Measurements from ENCODE around the gene MRPL42. TPM values are rescaled to one million over a fixed set of nuclear protein-coding genes. Genes with fewer than 3 reads are reported as not detected.
"Not testable (repeated sequence)": the region's sequence is repeated elsewhere in the genome, so short reads cannot be mapped to it uniquely, and the experiment has no call there.

The MRPL42 gene
- total RNA-seq, 2 donors from 2014 or later = 33.9 to 57.8 TPM

- H3K27me3 ChIP-seq = no peaks in the 10 kb centered on the region
- no peaks in the 10 kb centered on the region for H3K4me1 ChIP-seq
- no peak for TF ChIP-seq CTCF (IDR thresholded peaks at IDR 0.05)
- DNase-seq (ENCODE audit: low spot score) = no peak
- no peaks in the 10 kb centered on the region for H3K9me3 ChIP-seq
- H3K36me3 ChIP-seq = no peaks in the 10 kb centered on the region
- no peak overlapping the region for H3K27ac ChIP-seq
- no peak overlapping the region for H3K4me3 ChIP-seq
Observed at GRCh38 chr12:93550748-93551611, 83.7 kb downstream of the MRPL42 start.

GRCh38 chr12:93552427-93552826, 85.1 kb downstream of the MRPL42 start:
- Histone ChIP-seq H3K9me3 (peaks cover 0 to 3% of the 10 kb centered on the region in 2 donors), H3K27me3 (no peaks in the 10 kb centered on the region), H3K36me3 (no peaks in the 10 kb centered on the region), H3K4me3 (no peak overlapping the region), H3K27ac (no peak overlapping the region), H3K4me1 (no peaks in the 10 kb centered on the region)
- no peak for TF ChIP-seq CTCF (IDR thresholded peaks at IDR 0.05)
- DNase-seq (ENCODE audit: low spot score) = no peak

- H3K36me3 ChIP-seq; H3K27ac ChIP-seq; H3K4me1 ChIP-seq; DNase-seq (ENCODE audit: low spot score); H3K27me3 ChIP-seq; H3K4me3 ChIP-seq: not testable (repeated sequence)
- peaks cover 7 to 23% of the 10 kb centered on the region in 2 donors for H3K9me3 ChIP-seq
Observed at GRCh38 chr12:93557879-93558278, 90.6 kb downstream of the MRPL42 start.

- H3K4me1 ChIP-seq = not testable (repeated sequence)
Observed at GRCh38 chr12:93558685-93559084, 91.4 kb downstream of the MRPL42 start.

GRCh38 chr12:93563807-93564538, 96.7 kb downstream of the MRPL42 start:
- TF ChIP-seq CTCF (IDR thresholded peaks at IDR 0.05) = peak in 1 of 2 donors; percentile 32
- Histone ChIP-seq H3K4me1 (no peaks in the 10 kb centered on the region), H3K27ac (no peak overlapping the region), H3K9me3 (peaks cover 0 to 5% of the 10 kb centered on the region in 2 donors), H3K36me3 (no peaks in the 10 kb centered on the region), H3K27me3 (no peaks in the 10 kb centered on the region), H3K4me3 (no peak overlapping the region)
- DNase-seq (ENCODE audit: low spot score) = no peak

More at GRCh38 chr12:93558685-93559084, 91.4 kb downstream of the MRPL42 start:
- H3K27me3 ChIP-seq; H3K27ac ChIP-seq; DNase-seq (ENCODE audit: low spot score); H3K4me3 ChIP-seq; H3K36me3 ChIP-seq: not testable (repeated sequence)
- peaks cover 7 to 23% of the 10 kb centered on the region in 2 donors for H3K9me3 ChIP-seq

GRCh38 chr12:93565760-93566159, 98.4 kb downstream of the MRPL42 start:
- no peaks in the 10 kb centered on the region for H3K36me3 ChIP-seq
- no peak overlapping the region for H3K4me3 ChIP-seq

More at GRCh38 chr12:93565760-93566159, 98.4 kb downstream of the MRPL42 start:
- H3K27ac ChIP-seq = no peak overlapping the region
- no peaks in the 10 kb centered on the region for H3K4me1 ChIP-seq
- no peak for DNase-seq (ENCODE audit: low spot score)
- no peak for TF ChIP-seq CTCF (IDR thresholded peaks at IDR 0.05)
- H3K27me3 ChIP-seq = no peaks in the 10 kb centered on the region
- peaks cover 0 to 2% of the 10 kb centered on the region in 2 donors for H3K9me3 ChIP-seq

Other genes starting within 250 kb of the MRPL42 start
- gene NUDT4, start 89.6 kb upstream of the MRPL42 start, total RNA-seq = 100 to 1,000 TPM; 103 to 158 TPM
- 10 to 100 TPM; 30.2 to 41.5 TPM for gene UBE2N, start 25.6 kb upstream of the MRPL42 start, total RNA-seq
- 10 to 100 TPM; 21.4 to 25.5 TPM for gene SOCS2, start 105.2 kb downstream of the MRPL42 start, total RNA-seq
- 10 to 100 TPM; 56.1 to 94.8 TPM for gene CRADD, start 209.9 kb downstream of the MRPL42 start, total RNA-seq